ENCODE measurements around the gene ZBTB7B. TPM values are rescaled to one million over a fixed set of nuclear protein-coding genes. Genes with fewer than 3 reads are reported as not detected.
"Not testable (repeated sequence)": the region's sequence is repeated elsewhere in the genome, so short reads cannot be mapped to it uniquely, and the experiment has no call there.

Gene ZBTB7B
- total RNA-seq, 1 donor from 2014 or later, result 58.9 TPM

- DNase-seq (peak; percentile 93), ATAC-seq (peak; percentile 100)
- intact Hi-C loops (cut with micrococcal nuclease), result no loop called here
These were observed 19.5 kb upstream of the ZBTB7B start, which contains the start of gene FLAD1 for GRCh38 chr1:154982897-154983648. Gene FLAD1 (plus strand): TSS chr1:154983344. CDS start chr1:154983695, 351 bp downstream.

GRCh38 chr1:154983776-154984466 is 18.7 kb upstream of the ZBTB7B start:
- intact Hi-C loops (cut with micrococcal nuclease), result no loop called here
- ATAC-seq (no peak), DNase-seq (no peak)

- intact Hi-C loops (cut with micrococcal nuclease); ATAC-seq; DNase-seq: not testable (repeated sequence)
These were observed 15.9 kb upstream of the ZBTB7B start for GRCh38 chr1:154986736-154987135.

- DNase-seq (no peak), ATAC-seq (no peak)
- intact Hi-C loops (cut with micrococcal nuclease), result no loop called here
These were observed 15.3 kb upstream of the ZBTB7B start for GRCh38 chr1:154987326-154987725.

GRCh38 chr1:154988058-154988954 is 14.3 kb upstream of the ZBTB7B start:
- no peak for DNase-seq
- intact Hi-C loops (cut with micrococcal nuclease), result no loop called here
- no peak for ATAC-seq

GRCh38 chr1:154989195-154989860 is 13.3 kb upstream of the ZBTB7B start:
- no peak for ATAC-seq

GRCh38 chr1:154990276-154990675 is 12.3 kb upstream of the ZBTB7B start:
- ATAC-seq (no peak), DNase-seq (no peak)
- intact Hi-C loops (cut with micrococcal nuclease), result no loop called here

More at GRCh38 chr1:154989195-154989860, 13.3 kb upstream of the ZBTB7B start:
- intact Hi-C loops (cut with micrococcal nuclease), result no loop called here
- DNase-seq, result no peak

GRCh38 chr1:154992721-154993571 is 9.7 kb upstream of the ZBTB7B start:
- no peak for DNase-seq
- intact Hi-C loops (cut with micrococcal nuclease), result no loop called here
- no peak for ATAC-seq

- no peak for ATAC-seq
- DNase-seq, result no peak
- intact Hi-C loops (cut with micrococcal nuclease), result no loop called here
These were observed 8.9 kb upstream of the ZBTB7B start, which contains the start of gene LENEP for GRCh38 chr1:154993572-154994268. Gene LENEP (plus strand): TSS chr1:154993586. CDS start chr1:154993608, 22 bp downstream.

GRCh38 chr1:154994269-154994587 is 8.4 kb upstream of the ZBTB7B start:
- DNase-seq, result no peak
- intact Hi-C loops (cut with micrococcal nuclease), result no loop called here
- no peak for ATAC-seq

- intact Hi-C loops (cut with micrococcal nuclease), result no loop called here
These were observed 8.0 kb upstream of the ZBTB7B start for GRCh38 chr1:154994591-154994990.

GRCh38 chr1:154995301-154995983 is 7.2 kb upstream of the ZBTB7B start:
- ATAC-seq; intact Hi-C loops (cut with micrococcal nuclease): not testable (repeated sequence)
- peak; percentile 41 for DNase-seq

More at GRCh38 chr1:154994591-154994990, 8.0 kb upstream of the ZBTB7B start:
- ATAC-seq (no peak), DNase-seq (no peak)

GRCh38 chr1:154996966-154997701 is 5.5 kb upstream of the ZBTB7B start:
- intact Hi-C loops (cut with micrococcal nuclease), result no loop called here
- DNase-seq (no peak), ATAC-seq (no peak)

GRCh38 chr1:154998201-154998780 is 4.3 kb upstream of the ZBTB7B start:
- DNase-seq (no peak), ATAC-seq (no peak)
- intact Hi-C loops (cut with micrococcal nuclease), result no loop called here

GRCh38 chr1:154998818-154999570 is 3.6 kb upstream of the ZBTB7B start:
- ATAC-seq (no peak), DNase-seq (peak; percentile 82)
- intact Hi-C loops (cut with micrococcal nuclease), result no loop called here

Measured in left ventricle myocardium superior (tissue), 1 donor.